Stimulated activated CD4-positive, alpha-beta T cell treated with anti-CD3 and anti-CD28 coated beads, Interleukin-15, amount 100 ng/mL, for 48 hours (primary cell): Measurements from ENCODE around the gene CDSN.
"Not testable (repeated sequence)": the region's sequence is repeated elsewhere in the genome, so short reads cannot be mapped to it uniquely, and the experiment has no call there.

ENCODE experiments used
- DNase-seq, 2 donors: peaks; one replicate each; pipeline ENCODE4 v3.0.0-alpha.2; 2020; ENCODE audit warnings: low read depth in 2 of 2

CDSN gene, protein sequence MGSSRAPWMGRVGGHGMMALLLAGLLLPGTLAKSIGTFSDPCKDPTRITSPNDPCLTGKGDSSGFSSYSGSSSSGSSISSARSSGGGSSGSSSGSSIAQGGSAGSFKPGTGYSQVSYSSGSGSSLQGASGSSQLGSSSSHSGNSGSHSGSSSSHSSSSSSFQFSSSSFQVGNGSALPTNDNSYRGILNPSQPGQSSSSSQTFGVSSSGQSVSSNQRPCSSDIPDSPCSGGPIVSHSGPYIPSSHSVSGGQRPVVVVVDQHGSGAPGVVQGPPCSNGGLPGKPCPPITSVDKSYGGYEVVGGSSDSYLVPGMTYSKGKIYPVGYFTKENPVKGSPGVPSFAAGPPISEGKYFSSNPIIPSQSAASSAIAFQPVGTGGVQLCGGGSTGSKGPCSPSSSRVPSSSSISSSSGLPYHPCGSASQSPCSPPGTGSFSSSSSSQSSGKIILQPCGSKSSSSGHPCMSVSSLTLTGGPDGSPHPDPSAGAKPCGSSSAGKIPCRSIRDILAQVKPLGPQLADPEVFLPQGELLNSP

DNA sequence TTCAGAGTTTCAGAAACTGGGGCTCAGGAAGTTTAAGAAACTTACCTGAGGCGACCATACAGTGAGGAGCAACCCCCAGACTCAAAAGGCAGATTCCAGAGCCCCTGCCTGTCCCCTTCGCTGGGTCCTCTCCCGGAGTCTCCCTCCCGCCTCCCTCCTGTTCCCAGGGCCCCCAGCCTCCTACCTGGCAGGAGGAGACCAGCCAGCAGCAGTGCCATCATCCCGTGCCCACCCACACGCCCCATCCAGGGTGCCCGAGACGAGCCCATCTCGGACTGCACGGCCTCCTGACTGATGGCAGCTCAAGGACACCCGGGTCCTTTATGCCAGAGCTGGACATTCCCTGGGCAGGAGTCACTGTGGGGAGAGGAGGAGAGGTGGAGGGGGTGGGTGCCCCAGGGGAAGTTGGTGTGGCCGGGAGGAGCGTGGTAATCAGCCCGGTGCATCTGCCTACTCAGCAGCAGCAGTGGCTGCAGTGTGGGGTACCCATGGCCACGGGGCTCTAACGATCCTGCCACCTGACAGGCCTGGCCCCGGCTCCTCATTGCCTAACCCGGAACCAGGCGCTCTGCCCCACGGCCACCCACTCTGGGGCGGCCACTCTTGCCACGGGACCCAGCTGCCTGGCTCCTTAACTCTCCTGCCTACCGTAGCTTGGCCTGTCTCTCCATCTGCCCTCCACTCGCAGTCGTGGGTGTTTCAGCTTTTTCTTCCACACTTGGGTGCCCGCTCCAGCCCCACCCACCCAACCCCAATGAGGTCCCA, at the start of gene CDSN:
Gene CDSN, minus strand, starts transcription at position 296 of the 765 bp plus-strand sequence. Its CDS starts 27 bp downstream, at position 269.
- DNase-seq: no peak

DNA sequence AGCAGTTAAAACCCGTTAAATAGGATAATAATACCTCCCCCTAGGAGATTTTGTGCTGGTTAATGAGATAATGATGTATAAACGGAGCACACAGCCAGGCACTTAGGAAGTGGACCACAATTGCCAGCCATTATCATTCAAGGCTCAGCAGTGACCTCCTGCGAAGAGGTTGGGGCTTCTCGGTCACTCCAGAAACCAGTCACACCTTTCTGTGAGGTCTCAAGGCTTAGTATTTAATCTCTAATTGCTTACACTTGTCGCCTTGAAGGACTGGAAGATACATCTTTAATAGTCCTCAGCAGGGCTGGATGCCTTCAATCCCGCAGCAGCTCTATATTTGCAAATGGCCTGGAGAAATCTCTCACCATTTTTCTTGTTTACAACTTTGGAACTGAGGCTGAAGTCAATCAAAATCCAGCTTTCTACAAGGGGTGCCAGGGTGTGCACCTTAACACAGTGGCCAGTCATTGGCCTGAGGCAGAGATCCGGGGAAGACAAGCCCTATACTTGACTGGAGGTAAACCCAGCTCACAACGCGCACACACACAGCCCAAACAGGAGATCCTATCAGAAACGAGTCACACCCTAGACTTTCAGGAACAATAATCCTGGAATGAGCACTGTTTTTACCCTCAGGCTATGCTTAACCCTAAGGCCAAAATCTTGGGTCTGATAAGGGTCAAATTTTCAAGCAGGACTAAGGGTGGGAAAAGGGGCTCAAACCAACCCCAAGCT, 49.0 kb upstream of the CDSN start:
- no peak for DNase-seq

DNA sequence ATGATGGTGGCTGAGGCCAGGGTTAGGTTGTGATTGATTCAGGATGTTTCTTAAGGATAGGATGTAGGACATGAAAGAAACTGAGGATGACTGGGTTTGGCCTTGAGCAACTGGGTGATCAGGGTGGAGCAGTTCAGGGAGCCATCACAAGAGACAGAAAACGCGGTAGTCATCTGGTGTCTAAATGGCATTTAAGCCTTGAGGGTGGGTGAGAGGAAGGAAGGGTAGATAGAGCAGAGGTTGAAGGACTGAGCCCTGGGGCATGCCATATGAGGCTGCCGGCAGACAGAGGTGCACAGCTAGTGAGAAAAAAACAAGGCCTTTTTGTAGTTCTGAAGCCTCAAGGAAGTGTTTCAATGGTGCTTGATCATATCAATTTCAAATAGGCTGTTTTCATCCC, 48.4 kb upstream of the CDSN start:
- DNase-seq: no peak

GRCh38 chr6:31165986-31166385, 45.7 kb upstream of the CDSN start:
- no peak for DNase-seq

DNA sequence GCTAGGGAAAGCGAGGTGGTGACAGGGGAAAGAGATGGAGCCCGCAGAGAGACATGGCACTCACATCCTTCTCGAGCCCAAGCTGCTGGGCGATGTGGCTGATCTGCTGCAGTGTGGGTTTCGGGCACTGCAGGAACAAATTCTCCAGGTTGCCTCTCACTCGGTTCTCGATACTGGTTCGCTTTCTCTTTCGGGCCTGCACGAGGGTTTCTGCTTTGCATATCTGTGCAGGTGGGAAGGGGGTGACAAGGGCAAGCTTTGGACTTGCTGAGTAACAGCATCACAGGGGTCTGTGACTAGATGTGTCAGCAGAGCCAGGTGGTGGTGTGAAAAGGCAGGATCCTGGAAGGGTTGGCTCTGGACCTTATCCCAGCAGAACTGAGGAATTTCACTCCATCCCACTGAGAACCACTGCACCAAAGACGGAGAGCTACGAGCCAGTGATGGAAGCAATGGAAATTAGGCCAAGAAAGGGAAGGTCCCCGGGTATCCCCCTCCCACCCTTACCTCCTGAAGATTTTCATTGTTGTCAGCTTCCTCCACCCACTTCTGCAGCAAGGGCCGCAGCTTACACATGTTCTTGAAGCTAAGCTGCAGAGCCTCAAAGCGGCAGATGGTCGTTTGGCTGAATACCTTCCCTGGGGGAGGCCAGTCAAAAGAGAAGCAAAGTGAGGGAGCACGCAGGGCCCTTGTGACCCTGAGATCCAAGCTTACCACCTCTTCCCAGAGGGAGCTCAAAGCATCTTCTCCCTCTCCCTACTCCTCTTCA, 45.0 kb upstream of the CDSN start:
- not testable (repeated sequence) for DNase-seq

GRCh38 chr6:31164475-31165063, 44.3 kb upstream of the CDSN start:
- DNase-seq: not testable (repeated sequence)

DNA sequence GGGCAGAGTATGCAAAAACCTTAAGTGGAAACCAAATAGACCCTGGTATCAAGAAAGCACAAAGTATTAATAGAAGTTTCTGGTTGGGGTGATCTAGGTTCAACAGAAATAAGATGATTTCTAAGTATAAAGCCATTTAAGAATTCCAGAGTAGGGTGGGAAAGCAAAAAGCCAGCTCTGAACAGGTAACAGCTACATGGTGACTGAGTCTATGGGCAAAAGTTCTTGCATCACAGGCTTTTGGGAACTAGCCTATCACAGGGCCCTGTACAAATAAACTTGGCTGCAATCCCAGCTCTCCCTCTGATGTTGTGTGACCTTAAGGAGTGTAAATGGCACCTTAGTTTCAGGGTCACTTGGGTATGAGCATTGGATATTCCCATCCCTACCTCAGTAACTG, 43.7 kb upstream of the CDSN start:
- DNase-seq: no peak

GRCh38 chr6:31162463-31163165, 42.4 kb upstream of the CDSN start:
- DNase-seq: no peak

DNA sequence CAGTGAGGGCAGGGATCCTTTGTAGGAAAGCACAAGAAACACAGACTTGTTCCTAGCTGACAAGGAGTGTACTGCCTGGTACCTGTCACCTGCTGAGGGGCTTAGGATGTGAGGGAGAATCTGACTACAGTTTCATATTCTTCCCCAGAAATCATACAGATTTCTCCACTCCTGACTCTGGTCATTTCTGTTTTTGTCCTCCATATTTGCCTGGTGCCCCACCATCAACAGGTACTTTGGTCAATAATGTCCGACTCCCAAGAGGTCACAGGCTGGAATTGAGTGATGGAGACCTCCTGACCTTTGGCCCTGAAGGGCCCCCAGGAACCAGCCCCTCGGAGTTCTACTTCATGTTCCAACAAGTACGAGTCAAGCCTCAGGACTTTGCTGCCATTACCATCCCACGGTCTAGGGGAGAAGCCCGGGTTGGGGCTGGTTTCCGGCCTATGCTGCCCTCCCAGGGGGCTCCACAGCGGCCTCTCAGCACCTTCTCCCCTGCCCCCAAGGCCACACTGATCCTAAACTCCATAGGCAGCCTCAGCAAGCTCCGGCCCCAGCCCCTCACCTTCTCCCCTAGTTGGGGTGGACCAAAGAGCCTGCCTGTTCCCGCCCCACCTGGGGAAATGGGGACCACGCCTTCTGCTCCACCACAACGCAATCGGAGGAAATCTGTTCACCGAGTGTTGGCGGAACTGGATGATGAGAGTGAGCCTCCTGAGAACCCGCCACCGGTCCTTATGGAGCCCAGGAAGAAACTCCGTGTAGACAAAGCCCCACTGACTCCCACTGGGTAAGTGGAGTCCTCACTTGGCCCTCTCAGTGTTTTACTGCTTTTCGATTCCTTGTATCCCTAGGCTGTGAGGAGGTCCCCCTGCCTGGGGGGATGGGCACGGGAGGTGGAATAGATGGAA, 41.2 kb upstream of the CDSN start:
- no peak for DNase-seq

- DNase-seq: peak in 1 of 2 donors; percentile 19
These were observed 38.9 kb upstream of the CDSN start for GRCh38 chr6:31158863-31159855.

GRCh38 chr6:31158140-31158862, 38.1 kb upstream of the CDSN start, which contains the start of gene TCF19:
Gene TCF19, plus strand, starts transcription at chr6:31158589. Its CDS starts 881 bp downstream, at chr6:31159470.
- DNase-seq: peak; percentile 98 to 99

- no peak for DNase-seq
These were observed 37.4 kb upstream of the CDSN start, which contains the start of gene CCHCR1 for GRCh38 chr6:31157513-31158139. Gene CCHCR1, minus strand, starts transcription at chr6:31157802. Its CDS starts 202 bp downstream, at chr6:31157600.

GRCh38 chr6:31156641-31157040, 36.4 kb upstream of the CDSN start:
- DNase-seq: no peak

DNA sequence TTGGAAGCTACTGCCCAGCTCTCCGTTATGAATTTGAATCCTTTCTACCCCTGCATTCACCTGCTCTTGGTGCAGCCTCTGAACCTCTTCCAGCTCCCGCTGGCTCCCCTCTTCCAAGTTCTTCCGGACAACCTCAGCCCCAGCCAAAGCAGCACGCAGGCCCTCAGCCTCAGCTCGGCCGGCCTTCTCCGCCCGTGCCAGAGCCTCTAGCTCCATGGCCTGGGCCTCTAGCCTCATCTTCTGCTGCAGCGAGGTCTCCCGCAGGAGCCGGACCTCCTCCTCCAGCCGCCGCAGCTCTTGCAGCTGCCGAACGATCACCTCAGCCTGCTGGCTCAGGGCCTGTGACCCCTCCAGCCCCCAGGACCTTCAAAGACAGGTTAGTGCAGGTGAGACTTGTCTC, 34.2 kb upstream of the CDSN start:
- DNase-seq: no peak

DNA sequence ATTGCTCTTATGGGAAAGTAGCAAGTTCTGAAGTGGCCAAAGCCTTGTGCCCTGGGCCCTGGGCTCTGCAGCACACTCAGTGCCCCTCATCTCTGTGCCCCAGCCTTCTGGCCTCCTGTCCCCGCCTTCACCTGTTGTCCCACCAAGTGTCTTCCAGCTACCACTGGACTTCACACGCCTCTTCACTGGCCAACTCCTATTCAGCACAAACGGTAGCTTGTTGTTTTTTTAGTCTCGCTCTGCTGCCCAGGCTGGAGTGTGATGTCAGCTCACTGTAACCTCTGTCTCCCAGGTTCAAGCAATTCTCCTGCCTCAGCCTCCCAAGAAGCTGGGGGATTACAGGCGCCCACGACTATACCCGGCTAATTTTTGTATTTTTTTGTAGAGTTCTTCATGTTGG, 32.5 kb upstream of the CDSN start:
- DNase-seq: no peak

- DNase-seq: no peak
These were observed 29.7 kb upstream of the CDSN start for GRCh38 chr6:31149827-31150447.
